Measurements from ENCODE around the gene GNA15.
"Not testable (repeated sequence)": the region's sequence is repeated elsewhere in the genome, so short reads cannot be mapped to it uniquely, and the experiment has no call there.

The GNA15 gene

DNA sequence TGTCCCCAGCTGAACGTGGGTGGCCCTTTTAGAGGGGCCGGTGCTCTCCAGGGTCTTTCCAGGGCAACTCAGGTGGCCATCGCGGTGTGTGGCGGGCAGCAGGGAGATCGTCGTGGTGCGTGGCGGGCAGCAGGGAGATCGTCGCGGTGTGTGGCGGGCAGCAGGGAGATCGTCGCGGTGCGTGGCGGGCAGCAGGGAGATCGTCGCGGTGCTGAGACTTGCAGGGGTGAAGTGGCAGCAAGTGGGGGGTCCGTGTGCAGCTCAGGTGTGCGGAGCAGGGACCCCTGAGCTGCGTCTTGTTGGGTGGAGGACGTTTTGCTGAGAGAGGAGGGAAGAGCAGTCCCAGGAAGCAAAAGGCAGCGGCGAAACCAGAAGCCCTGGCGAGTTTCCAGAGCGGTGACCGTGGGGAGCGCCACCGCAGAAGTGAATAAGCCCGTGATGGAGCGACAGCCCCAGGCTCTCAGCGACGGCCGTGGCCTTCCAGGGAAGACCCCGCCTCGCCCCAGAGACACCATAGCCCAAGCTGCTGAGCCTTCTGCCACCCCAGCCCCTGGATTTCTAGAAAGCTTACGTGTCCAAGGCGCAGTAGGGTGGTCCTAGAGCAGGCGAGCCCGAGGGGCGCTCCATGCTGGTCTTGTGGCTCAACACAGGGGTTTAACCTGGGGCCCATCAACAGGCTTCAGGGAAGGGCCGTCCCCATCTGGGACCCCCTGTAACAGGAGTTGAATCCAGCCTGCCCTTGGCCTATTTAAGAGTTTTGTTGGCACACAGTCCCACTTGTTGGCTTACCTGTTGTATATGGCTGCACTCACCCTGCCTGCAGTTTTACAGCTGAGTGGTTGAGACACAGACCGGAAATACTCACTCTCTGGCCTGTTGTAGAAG lies 55.3 kb downstream of the GNA15 start:
- DNase-seq (ENCODE audit: low read depth) = no peak

DNA sequence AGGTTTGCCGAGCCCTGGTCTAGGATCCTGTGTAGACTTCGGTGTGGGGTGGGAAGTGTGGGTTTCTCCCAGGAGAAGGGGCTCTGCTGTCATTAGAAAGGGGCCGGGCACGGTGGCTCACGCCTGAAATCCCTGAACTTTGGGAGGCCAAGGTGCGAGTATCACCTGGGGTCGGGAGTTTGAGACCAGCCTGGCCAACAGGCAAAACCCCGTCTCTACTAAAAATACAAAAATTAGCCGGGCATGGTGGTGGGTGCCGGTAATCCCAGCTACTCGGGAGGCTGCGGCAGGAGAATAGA lies 55.9 kb downstream of the GNA15 start:
- not testable (repeated sequence) for DNase-seq (ENCODE audit: low read depth)

- no peak for DNase-seq (ENCODE audit: low read depth)
Observed at GRCh38 chr19:3192228-3192635, 56.4 kb downstream of the GNA15 start.

GRCh38 chr19:3192684-3193083 lies 56.9 kb downstream of the GNA15 start:
- DNase-seq (ENCODE audit: low read depth) = no peak

- DNase-seq (ENCODE audit: low read depth) = no peak
Observed at GRCh38 chr19:3193256-3194105, 57.6 kb downstream of the GNA15 start.

GRCh38 chr19:3194106-3195087 lies 58.6 kb downstream of the GNA15 start:
- no peak for DNase-seq (ENCODE audit: low read depth)

GRCh38 chr19:3196064-3196932 lies 60.5 kb downstream of the GNA15 start:
- DNase-seq (ENCODE audit: low read depth) = no peak

DNA sequence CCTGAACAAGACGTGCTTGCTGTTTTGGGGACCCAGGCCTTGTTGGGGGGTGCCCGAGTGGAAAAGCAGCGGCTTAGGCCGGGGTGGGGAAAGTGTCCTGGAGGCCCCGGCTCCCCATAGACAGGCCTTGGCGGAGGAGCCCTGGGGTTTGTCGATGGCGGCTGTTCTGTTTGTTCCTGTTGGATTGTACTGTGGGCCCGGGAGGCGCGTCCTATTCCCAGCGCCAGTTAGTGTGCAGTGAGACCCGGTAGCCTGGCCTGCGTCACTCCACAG lies 61.0 kb downstream of the GNA15 start:
- no peak for DNase-seq (ENCODE audit: low read depth)

DNA sequence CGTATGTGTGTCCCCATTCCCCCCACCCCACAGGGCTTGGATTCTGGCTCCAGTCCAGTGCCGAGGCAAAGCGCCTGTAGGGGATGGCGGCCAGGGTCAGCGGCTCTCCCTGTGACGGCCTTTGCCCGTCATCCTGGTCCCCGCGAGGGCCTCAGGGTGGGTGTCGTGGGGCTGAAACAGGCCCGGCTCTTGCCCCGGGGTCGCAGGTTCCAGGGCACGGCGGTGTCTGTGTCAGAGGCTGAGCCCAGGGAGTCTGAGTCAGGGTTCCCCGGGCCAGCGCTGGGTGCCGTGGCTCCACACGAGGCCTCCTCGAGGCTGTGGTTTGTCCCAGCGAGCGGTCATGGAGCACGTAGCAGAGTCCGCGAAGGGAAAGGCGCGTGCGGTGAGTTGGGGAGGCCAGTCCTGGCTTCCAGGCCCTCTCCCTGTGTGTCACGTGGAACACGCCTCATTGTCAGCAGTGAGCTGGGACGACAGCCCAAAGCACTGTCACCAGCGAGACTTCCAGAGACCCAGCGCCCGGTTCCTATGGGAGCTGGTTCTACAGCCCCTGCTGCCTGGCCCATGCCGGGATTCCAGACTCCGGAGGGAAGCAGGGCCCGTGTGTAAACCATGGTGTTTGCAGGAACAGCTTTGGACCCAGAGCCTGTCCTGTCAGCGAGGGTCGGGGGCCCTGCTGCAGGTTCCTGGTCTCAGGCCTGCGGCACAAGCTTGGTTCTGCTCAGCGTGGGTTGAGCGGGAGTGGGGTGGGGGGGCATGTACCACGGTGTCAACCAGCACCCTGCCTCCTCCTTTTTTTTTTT lies 63.3 kb downstream of the GNA15 start:
- no peak for DNase-seq (ENCODE audit: low read depth)

GRCh38 chr19:3201072-3201700 lies 65.4 kb downstream of the GNA15 start:
- no peak for DNase-seq (ENCODE audit: low read depth)

- no peak for DNase-seq (ENCODE audit: low read depth)
Observed at GRCh38 chr19:3201911-3202310, 66.1 kb downstream of the GNA15 start.

- DNase-seq (ENCODE audit: low read depth) = no peak
Observed at GRCh38 chr19:3202346-3202745, 66.5 kb downstream of the GNA15 start.

GRCh38 chr19:3202895-3203294 lies 67.1 kb downstream of the GNA15 start:
- DNase-seq (ENCODE audit: low read depth) = not testable (repeated sequence)

GRCh38 chr19:3203805-3204645 lies 68.2 kb downstream of the GNA15 start:
- no peak for DNase-seq (ENCODE audit: low read depth)

DNA sequence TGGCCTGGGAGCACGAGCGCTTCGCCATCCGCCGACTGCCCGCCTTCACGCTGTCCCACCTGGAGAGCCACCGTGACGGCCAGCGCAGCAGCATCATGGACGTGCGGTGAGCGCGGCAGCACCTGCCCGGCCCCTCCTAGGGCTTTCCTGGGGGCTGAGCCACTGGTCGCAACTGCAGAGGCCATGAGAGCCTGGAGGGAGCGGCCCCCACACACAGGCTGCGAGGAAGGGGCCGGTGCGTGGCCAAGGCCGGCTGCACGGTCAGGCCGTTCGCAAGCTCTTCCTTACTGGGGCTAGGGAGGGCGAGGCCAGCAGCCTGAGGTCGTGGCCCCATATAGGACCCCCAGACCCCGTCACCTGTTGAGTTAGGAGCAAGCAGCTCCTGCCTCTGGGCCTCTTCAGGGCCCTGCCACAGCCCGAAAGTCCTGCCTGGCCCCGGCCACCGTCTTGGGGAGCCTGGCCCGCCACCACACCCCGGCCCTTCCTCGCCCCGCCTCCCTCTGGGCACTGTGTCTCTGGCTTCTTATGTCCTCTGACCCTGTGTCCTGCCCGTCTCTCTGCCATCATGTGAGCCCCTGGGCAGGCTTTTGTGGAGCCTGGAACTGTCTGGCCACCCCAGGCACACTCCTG lies 68.9 kb downstream of the GNA15 start:
- DNase-seq (ENCODE audit: low read depth) = no peak

GRCh38 chr19:3206216-3206953 lies 70.6 kb downstream of the GNA15 start:
- DNase-seq (ENCODE audit: low read depth) = no peak

- no peak for DNase-seq (ENCODE audit: low read depth)
Observed at GRCh38 chr19:3207461-3208242, 71.8 kb downstream of the GNA15 start.
